Ectodermal cell (in vitro differentiated cells): Measurements from ENCODE around the gene M1AP.

Source experiments
- H3K27ac ChIP-seq: 2 replicates; pipeline ENCODE4 v1.7.0; 2013; ENCODE audit warnings: mild to moderate bottlenecking, low read depth, low read length; ENCODE audit not compliant: insufficient read depth, poor library complexity, severe bottlenecking
- H3K27me3 ChIP-seq: 2 replicates; pipeline ENCODE4 v1.7.0; 2013; ENCODE audit warnings: mild to moderate bottlenecking, low read length; ENCODE audit not compliant: insufficient read depth, control insufficient read depth, poor library complexity, severe bottlenecking
- H3K36me3 ChIP-seq: one replicate; pipeline ENCODE4 v1.7.0; 2013; ENCODE audit warnings: low read length; ENCODE audit not compliant: control insufficient read depth, insufficient read depth
- H3K4me1 ChIP-seq: one replicate; pipeline ENCODE4 v1.7.0; 2013; ENCODE audit warnings: low read length; ENCODE audit not compliant: control insufficient read depth, insufficient read depth
- H3K4me3 ChIP-seq: 2 replicates; pipeline ENCODE4 v1.7.0; 2013; ENCODE audit warnings: low read depth, low read length, control low read depth; ENCODE audit not compliant: insufficient read depth
- H3K9me3 ChIP-seq: 2 replicates; pipeline ENCODE4 v1.7.0; 2013; ENCODE audit warnings: mild to moderate bottlenecking, low read length, moderate library complexity; ENCODE audit not compliant: control insufficient read depth
- WGBS, 2 experiments: methylation state at CpG; one replicate each; pipeline ENCODE4 v1.1.7; 2013; ENCODE audit warnings: missing lambda C conversion rate in 2 of 2; 5-methylcytosine and 5-hydroxymethylcytosine counted together

M1AP gene

DNA sequence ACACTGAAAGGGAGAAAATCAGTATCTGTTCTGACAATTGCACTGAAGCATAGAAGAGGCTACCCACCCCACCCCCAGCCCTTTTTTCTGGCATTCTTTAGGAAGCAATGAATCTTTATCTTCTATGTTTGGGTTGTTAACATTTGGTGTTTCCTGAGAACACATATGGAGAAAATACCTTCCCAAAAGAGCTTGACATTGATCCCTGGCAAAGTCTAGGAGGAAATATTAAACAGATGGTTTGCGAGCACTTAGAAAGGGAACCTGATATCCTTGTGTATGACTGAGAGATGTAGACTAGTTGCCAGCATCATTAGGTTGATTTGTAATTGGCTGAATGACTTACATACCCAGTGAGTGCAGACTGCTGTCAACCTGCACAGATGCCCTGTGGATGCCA, 50.7 kb downstream of the M1AP start:
- Histone ChIP-seq H3K27me3 (peaks cover 4% of the 10 kb centered on the region), H3K4me3 (no peak overlapping the region), H3K27ac (no peak overlapping the region), H3K9me3 (no peaks in the 10 kb centered on the region), H3K36me3 (no peaks in the 10 kb centered on the region), H3K4me1 (no peaks in the 10 kb centered on the region)
- 95% methylated on average over 1 of the region's 1 CpG for WGBS, 2 experiments

GRCh38 chr2:74596584-74596983, 51.5 kb downstream of the M1AP start:
- WGBS, 2 experiments: 79% methylated on average over 1 of the region's 1 CpG; no CpG with 5 or more reads in 1 of the 2 experiments
- Histone ChIP-seq H3K36me3 (no peaks in the 10 kb centered on the region), H3K4me3 (no peak overlapping the region), H3K27me3 (peaks cover 4% of the 10 kb centered on the region), H3K4me1 (no peaks in the 10 kb centered on the region), H3K27ac (no peak overlapping the region), H3K9me3 (no peaks in the 10 kb centered on the region)

- Histone ChIP-seq H3K4me3 (no peak overlapping the region), H3K4me1 (no peaks in the 10 kb centered on the region), H3K27ac (no peak overlapping the region), H3K36me3 (no peaks in the 10 kb centered on the region), H3K9me3 (no peaks in the 10 kb centered on the region), H3K27me3 (peaks cover 4% of the 10 kb centered on the region)
- WGBS, 2 experiments: 85 to 90% methylated on average over 4 of the region's 4 CpGs
Observed at GRCh38 chr2:74593826-74594772, 54.0 kb downstream of the M1AP start.

DNA sequence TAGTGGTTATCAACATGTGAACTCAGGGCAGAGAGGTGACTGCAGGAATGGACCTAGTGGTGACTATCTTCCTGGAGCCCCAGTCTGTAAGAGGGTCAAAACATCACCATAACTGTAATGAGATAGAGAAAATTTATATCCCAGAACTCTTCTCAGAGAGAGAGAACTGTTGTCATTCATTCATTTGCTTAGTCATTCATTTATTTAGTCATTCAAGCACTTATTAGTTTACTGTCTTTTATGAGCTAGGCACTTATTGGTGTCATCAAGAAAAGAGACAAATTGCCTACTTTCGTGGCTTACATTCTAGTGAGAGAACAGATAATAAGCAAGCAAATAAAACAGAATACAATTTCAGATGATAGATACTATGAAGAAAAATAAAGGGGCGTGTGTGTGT, 59.5 kb downstream of the M1AP start:
- H3K4me1 ChIP-seq: no peaks in the 10 kb centered on the region
- H3K36me3 ChIP-seq: no peaks in the 10 kb centered on the region
- H3K9me3 ChIP-seq: no peaks in the 10 kb centered on the region
- WGBS, 2 experiments: 84 to 97% methylated on average over 1 to 2 of the region's 2 CpGs
- no peak overlapping the region for H3K4me3 ChIP-seq
- no peak overlapping the region for H3K27ac ChIP-seq
- H3K27me3 ChIP-seq: peaks cover 3% of the 10 kb centered on the region

DNA sequence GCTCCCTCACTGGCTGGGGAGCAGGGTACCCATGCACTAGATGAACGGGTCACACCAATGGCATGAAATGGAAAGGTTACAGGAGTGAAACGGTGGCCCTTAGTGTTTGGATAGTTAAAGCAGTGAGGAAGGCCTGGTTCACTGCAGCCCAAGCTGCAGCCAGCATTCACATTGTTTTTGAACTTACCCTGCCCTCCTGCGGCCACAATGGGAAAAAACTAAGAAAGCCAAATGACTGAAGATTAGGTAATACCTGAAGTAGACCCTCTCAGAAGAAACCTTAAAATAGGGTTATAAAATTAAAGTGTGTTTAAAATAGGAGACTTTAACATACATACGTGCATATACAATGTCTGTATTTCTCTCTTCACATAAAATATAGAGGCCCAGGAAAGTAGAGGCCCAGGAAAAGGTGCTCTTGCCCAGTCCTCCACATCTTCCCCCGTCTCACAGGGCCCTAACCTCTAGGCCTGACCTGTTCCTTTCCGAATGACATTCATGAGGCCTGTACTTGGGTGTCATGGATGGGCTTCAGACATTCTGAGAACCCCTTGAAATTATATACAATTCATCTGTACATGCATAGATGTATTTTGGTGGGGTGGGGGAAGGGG, 60.4 kb downstream of the M1AP start:
- no peak overlapping the region for H3K27ac ChIP-seq
- H3K4me3 ChIP-seq: no peak overlapping the region
- no peaks in the 10 kb centered on the region for H3K27me3 ChIP-seq
- WGBS, 2 experiments: 27% methylated on average over 6 of the region's 6 CpGs
- H3K9me3 ChIP-seq: no peaks in the 10 kb centered on the region
- H3K4me1 ChIP-seq: no peaks in the 10 kb centered on the region
- H3K36me3 ChIP-seq: no peaks in the 10 kb centered on the region

DNA sequence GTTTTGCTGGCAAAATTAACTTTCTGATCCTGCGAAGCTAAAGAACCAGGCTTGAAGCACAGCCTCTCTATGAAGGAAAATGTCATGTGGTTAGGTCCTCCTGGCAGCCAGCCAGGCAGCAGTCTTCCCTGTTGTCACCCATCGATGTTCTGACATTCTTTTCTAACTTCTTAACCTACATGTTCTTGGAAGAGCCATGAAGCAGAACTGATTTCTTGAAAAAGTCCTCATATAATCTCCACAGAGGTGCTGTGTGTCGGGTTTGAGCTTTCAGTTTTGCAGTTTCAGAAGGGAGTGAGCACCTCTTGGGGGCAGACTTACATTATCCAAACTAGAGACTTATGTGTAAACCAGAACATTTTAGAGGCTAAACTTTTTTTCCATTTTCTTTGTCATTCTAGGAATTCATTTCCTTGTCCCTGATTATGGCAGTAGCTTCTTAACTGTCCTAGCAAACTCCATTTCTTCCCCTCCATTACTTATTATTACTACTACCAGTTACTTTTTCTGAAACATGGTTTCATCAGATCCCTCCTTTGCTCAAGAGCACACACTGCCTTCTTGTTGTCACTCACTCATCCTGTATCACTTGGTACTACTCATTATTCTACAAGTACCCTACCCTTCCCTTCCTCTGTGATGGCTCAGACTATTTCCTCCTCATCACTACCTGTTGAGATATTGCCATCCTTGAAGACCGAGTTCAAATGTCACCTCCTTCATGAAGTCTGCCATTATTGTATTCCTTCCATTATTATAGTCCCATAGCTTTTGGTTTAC, 62.5 kb downstream of the M1AP start:
- Histone ChIP-seq H3K9me3 (no peaks in the 10 kb centered on the region), H3K4me3 (no peak overlapping the region), H3K27ac (no peak overlapping the region), H3K36me3 (no peaks in the 10 kb centered on the region), H3K4me1 (no peaks in the 10 kb centered on the region), H3K27me3 (no peaks in the 10 kb centered on the region)
- WGBS, 2 experiments: 85 to 90% methylated on average over 4 of the region's 4 CpGs

- H3K27me3 ChIP-seq: no peaks in the 10 kb centered on the region
- H3K4me3 ChIP-seq: no peak overlapping the region
- WGBS, 2 experiments: 84 to 86% methylated on average over 2 of the region's 2 CpGs
- H3K9me3 ChIP-seq: no peaks in the 10 kb centered on the region
- H3K27ac ChIP-seq: no peak overlapping the region
- no peaks in the 10 kb centered on the region for H3K36me3 ChIP-seq
- no peaks in the 10 kb centered on the region for H3K4me1 ChIP-seq
Observed at GRCh38 chr2:74584088-74584645, 64.0 kb downstream of the M1AP start.

- H3K27ac ChIP-seq: no peak overlapping the region
- no peaks in the 10 kb centered on the region for H3K9me3 ChIP-seq
- H3K4me3 ChIP-seq: no peak overlapping the region
Observed at GRCh38 chr2:74583504-74583903, 64.6 kb downstream of the M1AP start.

DNA sequence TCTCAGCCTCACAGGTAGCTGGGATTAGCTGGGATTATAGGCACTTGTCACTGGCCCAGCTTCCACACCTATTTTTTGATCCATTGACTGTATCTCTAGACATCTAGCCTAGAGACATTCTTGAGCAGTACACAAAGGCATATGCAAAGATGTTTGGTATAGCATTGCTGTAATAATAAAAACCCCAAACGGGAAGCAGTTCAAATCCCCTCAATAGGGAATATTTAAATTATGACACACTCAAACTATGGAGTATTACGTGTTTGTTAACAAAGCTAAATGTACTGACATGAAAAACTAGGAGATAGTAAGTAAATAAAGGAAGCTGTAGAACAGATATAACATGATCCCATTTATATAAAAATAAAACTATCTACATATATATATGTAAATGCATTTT, 65.9 kb downstream of the M1AP start:
- H3K27ac ChIP-seq: no peak overlapping the region
- no peaks in the 10 kb centered on the region for H3K9me3 ChIP-seq
- H3K4me1 ChIP-seq: no peaks in the 10 kb centered on the region
- 100% methylated on average over 1 of the region's 2 CpGs; no CpG with 5 or more reads in 1 of the 2 experiments for WGBS, 2 experiments
- H3K4me3 ChIP-seq: no peak overlapping the region
- H3K36me3 ChIP-seq: no peaks in the 10 kb centered on the region
- H3K27me3 ChIP-seq: no peaks in the 10 kb centered on the region

More at GRCh38 chr2:74583504-74583903, 64.6 kb downstream of the M1AP start:
- H3K4me1 ChIP-seq: no peaks in the 10 kb centered on the region
- H3K36me3 ChIP-seq: no peaks in the 10 kb centered on the region
- H3K27me3 ChIP-seq: no peaks in the 10 kb centered on the region

DNA sequence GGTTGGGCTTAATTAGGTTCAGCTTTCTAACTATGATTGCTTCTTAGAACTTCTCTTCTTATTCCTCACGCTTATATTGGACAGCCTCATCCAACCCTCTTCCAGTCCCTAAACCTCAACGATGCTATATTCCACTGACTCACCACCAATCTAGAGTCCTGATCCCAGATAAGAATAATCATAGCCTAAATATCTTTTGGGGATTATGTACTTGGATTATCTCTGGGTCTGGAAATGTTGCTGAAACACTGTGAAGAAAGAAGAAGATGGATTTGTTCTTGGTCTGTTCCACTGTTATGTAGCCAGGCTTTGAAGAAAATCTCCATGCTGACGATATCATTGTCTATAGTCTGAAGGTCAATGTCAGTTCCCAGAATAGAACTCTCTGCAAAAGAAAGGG, 66.7 kb downstream of the M1AP start:
- Histone ChIP-seq H3K27ac (no peak overlapping the region), H3K4me3 (no peak overlapping the region)
- WGBS, 2 experiments: 91 to 97% methylated on average over 3 of the region's 3 CpGs

More for the DNA sequence above, 66.7 kb downstream of the M1AP start:
- no peaks in the 10 kb centered on the region for H3K27me3 ChIP-seq
- H3K4me1 ChIP-seq: no peaks in the 10 kb centered on the region
- H3K9me3 ChIP-seq: no peaks in the 10 kb centered on the region
- H3K36me3 ChIP-seq: no peaks in the 10 kb centered on the region
